HG03039 (cell line): Measurements from ENCODE around the gene CXCL11.
"Not testable (repeated sequence)": the region's sequence is repeated elsewhere in the genome, so short reads cannot be mapped to it uniquely, and the experiment has no call there.

Experiments used
- ATAC-seq: cut with Tn5 transposase; IDR thresholded peaks from one replicate; pipeline ENCODE4 v1.9.1; 2021; ENCODE audit warnings: mild to moderate bottlenecking, moderate library complexity; ENCODE audit not compliant: unreplicated experiment

CXCL11 gene

GRCh38 chr4:76035799-76036380, at the start of gene CXCL11:
TSS of gene CXCL11 (minus strand) at chr4:76036070. CDS start at chr4:76035987, 83 bp downstream.
- no peak for ATAC-seq

- no peak for ATAC-seq
Observed at GRCh38 chr4:76084542-76084941, 48.7 kb upstream of the CXCL11 start.

- ATAC-seq: no peak
Observed at GRCh38 chr4:76083386-76083988, 47.6 kb upstream of the CXCL11 start.

- ATAC-seq: no peak
Observed at GRCh38 chr4:76078033-76078613, 42.3 kb upstream of the CXCL11 start.

GRCh38 chr4:76074993-76075600, 39.2 kb upstream of the CXCL11 start:
- ATAC-seq: no peak

GRCh38 chr4:76074468-76074867, 38.6 kb upstream of the CXCL11 start, which contains the start of gene ART3:
TSS of gene ART3 (plus strand) at chr4:76074709. CDS start at chr4:76075890, 1,181 bp downstream.
- ATAC-seq: no peak

GRCh38 chr4:76072760-76073159, 36.9 kb upstream of the CXCL11 start:
- no peak for ATAC-seq

GRCh38 chr4:76067652-76068286, 31.9 kb upstream of the CXCL11 start:
- peak; percentile 67 for ATAC-seq

- ATAC-seq: no peak
Observed at GRCh38 chr4:76066546-76066945, 30.7 kb upstream of the CXCL11 start.

GRCh38 chr4:76061982-76062381, 26.1 kb upstream of the CXCL11 start:
- no peak for ATAC-seq

GRCh38 chr4:76061421-76061820, 25.6 kb upstream of the CXCL11 start:
- no peak for ATAC-seq

GRCh38 chr4:76060506-76060905, 24.6 kb upstream of the CXCL11 start:
- no peak for ATAC-seq

GRCh38 chr4:76059750-76060149, 23.9 kb upstream of the CXCL11 start:
- no peak for ATAC-seq

- ATAC-seq: no peak
Observed at GRCh38 chr4:76058888-76059426, 23.1 kb upstream of the CXCL11 start.

- ATAC-seq: no peak
Observed at GRCh38 chr4:76058302-76058701, 22.4 kb upstream of the CXCL11 start.

- ATAC-seq: no peak
Observed at GRCh38 chr4:76055421-76055820, 19.6 kb upstream of the CXCL11 start.

GRCh38 chr4:76055016-76055415, 19.1 kb upstream of the CXCL11 start:
- ATAC-seq: peak; percentile 93

- no peak for ATAC-seq
Observed at GRCh38 chr4:76053730-76054129, 17.9 kb upstream of the CXCL11 start.

- ATAC-seq: not testable (repeated sequence)
Observed at GRCh38 chr4:76050560-76051050, 14.7 kb upstream of the CXCL11 start.

- ATAC-seq: not testable (repeated sequence)
Observed at GRCh38 chr4:76049860-76050416, 14.1 kb upstream of the CXCL11 start.

GRCh38 chr4:76044686-76045085, 8.8 kb upstream of the CXCL11 start:
- not testable (repeated sequence) for ATAC-seq
